Measurements from ENCODE around the gene TSSK6.

- TF ChIP-seq CTCF (IDR thresholded peaks at IDR 0.05) (no peak), POLR2A (IDR thresholded peaks at IDR 0.05) (no peak)
Measured at GRCh38 chr19:19544954-19545591, 29.7 kb upstream of the TSSK6 start.
